ENCODE data around the gene TRIM50. TPM values are rescaled to one million over a fixed set of nuclear protein-coding genes. Genes with fewer than 3 reads are reported as not detected.
"Not testable (repeated sequence)": the region's sequence is repeated elsewhere in the genome, so short reads cannot be mapped to it uniquely, and the experiment has no call there.

TRIM50 gene
- total RNA-seq, 1 experiment from 2014 or later, result not detected

DNA sequence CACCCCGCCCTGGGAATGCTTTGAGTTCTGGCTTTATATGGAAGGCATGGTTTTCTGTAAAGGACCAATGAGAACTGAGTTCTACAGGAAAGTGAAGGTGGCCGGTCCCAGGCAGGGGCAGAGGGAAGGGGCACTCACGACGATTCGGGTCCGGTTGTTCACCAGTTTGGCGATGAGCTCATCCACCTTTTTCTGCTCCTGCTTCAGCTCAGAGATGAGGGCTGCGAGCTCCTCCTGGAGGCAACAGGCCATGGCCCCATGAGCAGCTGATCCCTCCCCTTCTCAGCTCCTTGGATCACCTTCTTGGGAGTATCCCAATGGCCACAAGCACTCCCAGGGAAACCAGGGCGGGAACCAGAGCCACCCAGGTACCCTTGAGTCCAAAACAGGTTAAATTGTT lies 7.9 kb downstream of the TRIM50 start:
- in situ Hi-C loops (cut with HindIII; ENCODE audit: low sequenced_read_pairs); DNase-seq (ENCODE audit: low spot score): not testable (repeated sequence)

DNA sequence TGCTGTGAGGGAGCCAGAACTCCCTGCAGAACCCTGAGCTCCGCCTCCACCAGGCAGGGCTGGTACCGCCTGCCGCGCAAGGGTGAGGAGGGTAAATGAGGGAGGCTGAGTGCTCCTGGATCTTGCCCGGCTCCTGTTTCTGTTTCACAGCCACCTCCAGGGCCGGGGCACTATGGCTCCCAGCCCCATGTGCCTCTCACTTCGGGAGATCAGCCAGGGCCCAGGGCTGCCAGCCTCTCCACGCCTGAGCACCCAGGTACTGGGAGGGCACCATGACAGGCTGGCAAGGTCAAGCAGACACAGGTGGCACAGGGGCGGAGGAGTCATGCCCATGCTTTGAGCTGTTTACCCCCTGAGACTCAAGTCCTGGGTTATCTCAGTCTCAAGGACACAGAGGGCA lies 8.3 kb downstream of the TRIM50 start:
- DNase-seq (ENCODE audit: low spot score); in situ Hi-C loops (cut with HindIII; ENCODE audit: low sequenced_read_pairs): not testable (repeated sequence)

DNA sequence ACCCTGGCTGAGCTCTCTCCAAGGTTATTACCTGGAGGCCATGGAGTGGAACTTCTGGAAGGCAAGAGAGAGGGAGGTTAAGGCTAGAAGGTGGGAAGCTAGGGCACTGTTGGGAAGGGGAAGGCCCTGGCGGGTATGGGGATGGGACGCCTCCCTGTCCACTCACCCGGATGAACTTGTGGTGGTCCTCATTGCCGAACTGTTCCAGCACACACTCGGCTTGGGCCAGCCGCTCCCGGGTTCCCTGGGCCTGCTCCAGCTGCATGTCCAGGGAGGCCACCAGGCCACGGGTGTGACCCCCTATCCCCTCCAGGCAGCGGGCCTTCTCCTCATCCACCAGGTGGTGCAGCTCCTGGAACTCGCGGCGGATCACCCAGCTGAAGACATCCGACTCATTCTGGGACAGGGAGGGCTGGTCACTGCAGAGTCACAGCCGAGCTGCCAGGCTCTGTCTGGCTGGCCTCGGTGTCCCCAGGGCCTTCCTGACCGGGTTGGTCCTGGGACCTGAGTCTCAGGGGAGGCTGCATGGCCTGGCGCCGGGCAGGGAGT lies 9.2 kb downstream of the TRIM50 start:
- in situ Hi-C loops (cut with HindIII; ENCODE audit: low sequenced_read_pairs); DNase-seq (ENCODE audit: low spot score): not testable (repeated sequence)

DNA sequence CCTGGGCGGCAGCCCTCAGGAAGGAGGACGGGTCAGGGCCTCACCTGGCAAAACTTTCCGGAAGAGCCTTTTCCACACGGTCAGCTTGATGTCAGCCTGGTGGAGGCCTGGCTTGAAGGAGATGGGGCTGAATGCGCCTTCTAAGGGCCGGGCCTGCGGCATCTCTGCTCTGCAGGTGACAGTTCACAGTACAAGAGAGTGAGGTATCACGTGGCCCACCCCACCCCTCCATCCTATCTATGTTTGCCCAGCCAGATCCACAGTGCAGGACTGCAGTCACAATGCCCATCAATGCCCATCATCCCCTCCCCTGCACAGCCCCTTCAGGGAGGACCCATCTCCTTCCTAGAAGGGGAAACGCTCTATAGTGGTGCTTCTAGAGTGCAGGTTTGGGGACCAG lies 11.4 kb downstream of the TRIM50 start:
- in situ Hi-C loops (cut with HindIII; ENCODE audit: low sequenced_read_pairs), result no loop called here
- DNase-seq (ENCODE audit: low spot score), result no peak

DNA sequence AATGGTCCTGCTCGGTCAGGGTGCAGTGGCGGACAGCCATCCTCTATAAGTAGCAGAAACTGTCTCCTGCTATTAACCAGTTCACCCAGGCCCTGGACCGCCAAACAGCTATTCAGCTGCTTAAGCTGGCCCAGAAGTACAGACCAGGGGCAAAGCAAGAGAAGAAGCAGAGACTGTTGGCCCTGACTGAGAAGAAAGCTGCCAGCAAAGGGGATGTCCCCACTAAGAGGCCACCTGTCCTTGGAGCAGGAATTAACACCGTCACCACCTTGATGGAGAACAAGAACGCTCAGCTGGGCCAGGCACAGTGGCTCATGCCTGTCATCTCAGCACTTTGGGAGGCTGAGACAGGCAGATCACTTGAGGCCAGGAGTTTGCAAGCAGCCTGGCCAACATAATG lies 13.6 kb downstream of the TRIM50 start:
- peak; percentile 76 for DNase-seq (ENCODE audit: low spot score)
- in situ Hi-C loops (cut with HindIII; ENCODE audit: low sequenced_read_pairs), result no loop called here

DNA sequence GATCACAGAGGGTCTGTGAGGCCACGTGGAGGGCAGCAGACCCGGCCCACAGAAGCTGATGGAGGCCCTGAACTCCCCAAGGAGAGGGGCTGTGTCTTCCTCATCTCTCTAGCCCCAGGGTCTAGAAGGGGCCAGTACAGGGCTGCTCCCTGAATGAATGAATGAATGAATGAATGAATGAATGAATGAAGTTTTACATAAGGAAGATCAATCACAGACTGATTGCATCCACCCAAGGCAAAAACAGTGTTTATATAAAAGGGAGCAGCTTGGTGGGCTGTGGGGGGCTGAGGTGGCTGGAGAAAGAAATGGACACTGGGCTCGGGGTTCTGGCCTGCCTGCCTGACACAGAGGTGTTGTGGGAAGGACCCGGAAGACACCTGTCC lies 14.4 kb downstream of the TRIM50 start:
- no peak for DNase-seq (ENCODE audit: low spot score)
- in situ Hi-C loops (cut with HindIII; ENCODE audit: low sequenced_read_pairs), result no loop called here

DNA sequence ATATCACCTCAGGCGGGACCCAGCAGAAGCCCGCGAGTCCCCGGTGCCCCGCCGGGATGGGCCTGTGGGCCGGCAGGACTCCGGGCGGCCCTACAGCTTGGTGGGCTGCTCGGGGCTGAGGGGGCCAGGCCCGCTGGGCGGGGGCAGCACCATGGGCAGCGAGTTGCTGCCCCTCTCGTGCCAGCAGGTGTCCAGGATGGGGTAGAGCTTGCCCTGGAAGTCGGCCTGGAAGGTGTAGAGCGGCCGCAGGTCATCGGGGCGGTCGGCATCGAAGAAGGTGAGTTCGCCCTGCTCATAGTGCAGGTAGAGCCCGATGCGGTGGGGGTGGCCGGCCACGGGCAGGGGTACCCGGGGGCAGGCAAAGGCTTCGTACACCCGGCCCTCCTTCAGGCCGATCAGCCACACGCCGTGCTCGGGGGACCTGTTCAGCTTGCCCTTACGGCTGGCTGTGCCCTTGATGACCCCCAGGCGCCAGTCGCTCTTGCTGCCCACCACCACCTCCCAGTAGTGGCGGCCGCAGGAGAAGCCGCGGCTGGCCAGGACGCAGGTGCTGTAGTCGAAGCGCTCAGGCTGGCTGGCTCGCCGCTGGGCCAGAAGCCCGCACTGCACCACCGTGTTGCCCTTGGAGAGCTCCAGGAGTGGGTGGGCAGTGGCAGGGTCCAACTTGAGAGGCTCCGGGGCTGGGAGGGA lies 14.9 kb downstream of the TRIM50 start:
- in situ Hi-C loops (cut with HindIII; ENCODE audit: low sequenced_read_pairs), result no loop called here
- no peak for DNase-seq (ENCODE audit: low spot score)

DNA sequence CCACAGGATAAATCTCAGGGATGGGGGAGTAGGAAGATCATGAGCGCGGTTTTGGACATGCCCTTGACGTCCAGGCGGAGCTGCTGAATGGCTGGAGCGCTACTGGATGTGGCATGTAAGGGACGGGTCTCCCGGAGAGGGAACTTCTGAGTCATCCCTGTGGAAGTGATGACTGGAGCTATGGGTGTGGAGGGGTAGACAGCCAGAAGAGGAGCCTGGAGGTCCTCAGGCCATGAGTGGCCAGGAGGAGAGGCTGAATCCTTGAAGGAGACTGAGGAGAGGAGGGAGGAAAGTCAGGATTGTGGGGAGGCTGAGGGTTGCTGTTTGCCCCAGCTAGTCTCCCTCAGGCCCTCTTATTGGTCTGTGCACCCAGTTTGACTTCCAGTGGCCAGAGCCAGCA lies 16.5 kb downstream of the TRIM50 start:
- in situ Hi-C loops (cut with HindIII; ENCODE audit: low sequenced_read_pairs); DNase-seq (ENCODE audit: low spot score): not testable (repeated sequence)

DNA sequence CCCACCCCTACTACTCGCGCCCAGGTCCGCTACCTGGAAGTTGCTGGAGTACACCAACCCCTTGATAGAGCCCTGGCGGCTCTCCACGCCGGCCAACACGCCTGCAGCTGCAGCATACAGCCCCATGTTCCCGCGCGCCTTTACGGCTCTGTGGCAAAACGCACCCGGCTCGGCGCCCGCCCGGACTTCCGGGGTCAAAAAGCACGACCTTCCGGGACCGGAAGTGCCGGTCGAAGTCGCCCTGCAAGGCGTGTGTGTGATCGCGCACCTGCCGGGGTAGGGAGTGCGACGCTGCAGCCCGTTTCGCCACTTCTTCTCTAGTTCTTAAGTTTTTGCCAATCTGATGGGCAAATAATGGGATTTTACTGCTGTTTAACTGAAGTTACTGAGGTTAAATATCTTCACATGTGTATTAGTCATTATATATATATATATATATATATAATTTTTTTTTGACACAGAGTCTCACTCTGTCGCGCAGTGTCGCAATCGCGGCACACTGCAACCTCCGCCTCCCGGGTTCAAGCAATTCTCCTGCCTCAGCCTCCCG lies 19.1 kb downstream of the TRIM50 start, which contains the start of gene NSUN5:
Gene NSUN5, minus strand, starts transcription at position 162 of the 550 bp plus-strand sequence. Its CDS starts 36 bp downstream, at position 126.
- DNase-seq (ENCODE audit: low spot score), result peak; percentile 69
- in situ Hi-C loops (cut with HindIII; ENCODE audit: low sequenced_read_pairs), result no loop called here

DNA sequence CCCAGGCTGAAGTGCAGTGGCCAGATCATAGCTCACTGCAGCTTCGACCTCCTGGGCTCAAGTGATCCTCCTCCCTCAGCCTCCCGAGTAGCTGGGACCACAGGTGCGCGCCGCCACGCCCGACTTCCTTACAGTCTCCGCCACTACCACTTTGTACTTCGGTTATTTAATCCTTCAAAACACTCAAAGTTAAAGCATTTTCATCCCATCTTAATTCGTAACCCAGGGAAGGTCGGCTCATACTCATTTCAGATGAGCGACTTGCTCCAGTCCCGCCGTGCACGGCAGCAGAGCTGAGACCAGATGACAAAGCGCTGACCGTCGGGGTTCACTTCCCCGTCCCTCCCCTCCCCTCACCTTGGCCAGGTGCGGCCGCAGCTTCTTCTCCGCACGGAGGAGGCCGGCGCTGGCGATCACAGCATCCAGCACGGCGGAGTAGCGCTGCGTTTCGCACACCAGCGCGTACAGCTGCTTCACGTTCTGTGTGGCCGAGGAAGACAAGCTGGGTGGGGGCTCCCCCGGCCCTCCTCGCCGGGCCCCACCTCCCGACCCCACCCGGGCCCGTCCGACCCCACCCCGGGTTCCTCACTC lies 19.7 kb downstream of the TRIM50 start:
- in situ Hi-C loops (cut with HindIII; ENCODE audit: low sequenced_read_pairs), result no loop called here
- DNase-seq (ENCODE audit: low spot score), result no peak

DNA sequence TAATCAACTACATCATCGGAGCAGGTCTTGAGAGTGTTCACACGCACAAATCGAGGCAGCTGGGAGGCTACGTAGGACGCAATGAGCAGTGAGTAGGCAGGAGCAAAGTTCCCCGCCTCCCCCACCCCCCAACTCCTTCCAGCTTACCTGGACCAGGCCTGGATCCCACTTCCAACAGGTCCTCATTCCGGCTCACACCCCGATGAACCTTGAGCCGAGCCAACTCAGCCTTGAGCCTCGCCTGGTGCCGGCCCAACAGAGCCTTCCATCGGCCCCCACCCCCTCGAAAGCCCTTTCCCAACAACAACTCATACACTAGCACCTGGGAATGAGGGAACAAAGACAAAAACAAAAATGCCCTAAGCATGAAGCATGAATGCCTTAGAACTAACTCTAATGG lies 20.4 kb downstream of the TRIM50 start:
- DNase-seq (ENCODE audit: low spot score), result no peak
- in situ Hi-C loops (cut with HindIII; ENCODE audit: low sequenced_read_pairs), result no loop called here

DNA sequence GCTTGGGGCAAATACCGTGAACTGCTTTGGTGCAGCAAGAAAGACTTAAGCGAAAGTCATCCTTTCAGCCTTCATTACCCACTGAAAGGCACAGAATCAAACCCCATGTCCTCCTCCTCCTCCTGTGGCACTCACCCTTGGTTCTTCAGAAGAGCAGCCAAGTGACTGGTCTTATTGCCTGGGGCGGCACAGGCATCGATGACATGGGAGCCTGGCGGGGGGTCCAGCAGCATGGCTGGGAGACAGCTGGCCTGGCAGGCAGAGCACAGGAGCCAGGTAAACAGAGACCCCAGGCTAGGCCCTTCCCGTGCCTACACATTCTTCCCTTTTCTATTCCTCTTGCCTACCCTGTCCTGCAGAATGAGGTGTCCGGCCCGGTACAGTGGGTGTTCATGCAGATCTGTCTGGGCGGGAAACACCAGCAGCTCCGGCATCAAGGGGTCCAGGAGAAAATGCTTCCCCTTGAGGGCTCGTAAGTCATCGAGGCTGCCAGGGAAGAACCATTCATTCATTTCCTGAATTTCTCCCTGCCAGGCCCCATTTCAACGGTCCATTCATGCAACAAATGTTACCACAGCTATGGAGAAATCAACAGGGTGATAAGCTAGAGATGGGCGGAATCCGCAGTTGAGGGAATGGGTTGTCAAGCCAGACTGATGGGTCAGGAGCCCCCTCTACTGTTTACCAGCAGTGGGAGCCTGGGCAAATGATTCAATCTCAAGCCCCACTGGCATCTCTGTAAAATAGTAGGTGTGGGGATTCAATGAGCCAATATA lies 23.1 kb downstream of the TRIM50 start:
- in situ Hi-C loops (cut with HindIII; ENCODE audit: low sequenced_read_pairs); DNase-seq (ENCODE audit: low spot score): not testable (repeated sequence)

DNA sequence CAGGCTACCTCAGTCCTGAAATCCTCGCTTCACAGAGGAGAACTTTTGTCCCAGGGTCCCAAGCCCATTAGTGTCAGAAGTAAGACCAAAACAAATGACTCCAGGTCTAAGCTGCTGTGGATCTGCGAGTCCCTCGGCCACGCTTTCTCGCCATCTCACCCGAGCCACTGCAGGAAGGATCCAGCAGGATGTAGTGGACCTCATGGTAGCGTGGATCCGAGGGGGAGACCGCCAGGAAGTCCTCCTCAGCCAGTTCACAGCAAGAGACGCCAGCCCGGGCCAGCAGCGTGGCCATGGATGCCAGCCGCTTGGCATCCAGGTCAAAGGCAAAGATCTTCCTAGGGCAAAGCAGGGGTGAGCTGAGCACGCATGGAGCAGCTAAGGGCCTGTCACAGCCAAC lies 23.8 kb downstream of the TRIM50 start:
- in situ Hi-C loops (cut with HindIII; ENCODE audit: low sequenced_read_pairs), result no loop called here
- no peak for DNase-seq (ENCODE audit: low spot score)

DNA sequence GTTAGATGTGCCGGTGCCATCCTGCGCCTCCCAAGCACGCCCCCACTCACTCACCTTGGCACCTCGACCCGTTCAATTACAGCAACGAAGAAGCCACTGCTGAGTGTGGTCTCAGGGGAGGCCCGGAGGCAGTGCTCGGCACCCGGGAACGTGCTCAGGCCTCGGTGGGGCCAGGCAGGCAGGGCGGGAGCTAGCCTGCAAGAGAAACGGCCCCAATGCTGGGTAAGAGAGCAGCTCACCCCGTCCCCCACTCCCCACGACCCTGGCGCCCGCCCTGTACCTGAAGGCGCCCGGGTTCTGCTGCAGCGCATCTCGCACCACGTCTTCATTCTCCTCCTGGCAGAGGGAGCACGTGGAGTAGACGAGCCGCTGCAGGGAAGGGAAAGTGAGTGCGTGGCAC lies 24.3 kb downstream of the TRIM50 start:
- in situ Hi-C loops (cut with HindIII; ENCODE audit: low sequenced_read_pairs), result no loop called here
- DNase-seq (ENCODE audit: low spot score), result no peak

DNA sequence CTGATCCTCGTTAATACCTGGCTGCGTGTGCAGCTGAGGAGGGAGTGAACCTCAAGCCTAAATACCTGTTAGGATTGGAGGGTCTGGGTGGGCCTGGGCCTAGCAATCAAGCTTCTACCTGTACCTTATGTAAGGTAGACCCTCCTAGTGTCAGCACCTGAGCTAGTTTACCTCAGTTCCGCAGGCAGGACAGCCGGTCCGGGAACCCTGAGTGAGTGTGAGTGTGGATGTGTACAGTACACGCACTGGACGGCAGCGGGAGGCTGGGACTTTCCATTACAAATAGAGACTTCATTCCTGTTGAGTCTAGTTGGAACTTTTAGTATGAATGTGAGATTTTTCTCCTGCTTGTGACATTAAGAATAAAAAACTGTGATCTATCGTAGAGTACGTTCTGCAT lies 25.0 kb downstream of the TRIM50 start:
- DNase-seq (ENCODE audit: low spot score); in situ Hi-C loops (cut with HindIII; ENCODE audit: low sequenced_read_pairs): not testable (repeated sequence)

DNA sequence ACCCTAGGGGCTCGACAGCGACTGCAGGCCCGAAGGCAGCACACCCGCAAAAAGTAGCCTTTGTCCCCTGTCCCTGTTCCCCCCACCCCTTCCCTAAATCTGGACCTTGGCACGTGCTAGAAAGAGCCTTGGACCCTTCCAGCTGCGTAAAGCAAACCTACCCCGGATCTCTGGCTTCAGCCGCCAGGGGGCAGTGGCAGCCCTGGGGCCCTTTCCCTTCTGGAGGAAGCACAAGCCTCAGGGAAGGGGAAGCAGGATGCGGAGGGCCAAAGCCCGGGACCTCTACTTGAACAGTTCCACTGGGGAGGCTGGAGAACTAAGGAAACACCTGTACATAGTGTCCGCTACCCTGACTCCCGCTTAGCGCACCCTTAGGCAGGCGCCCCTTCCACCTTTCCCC lies 26.8 kb downstream of the TRIM50 start:
- DNase-seq (ENCODE audit: low spot score); in situ Hi-C loops (cut with HindIII; ENCODE audit: low sequenced_read_pairs): not testable (repeated sequence)

DNA sequence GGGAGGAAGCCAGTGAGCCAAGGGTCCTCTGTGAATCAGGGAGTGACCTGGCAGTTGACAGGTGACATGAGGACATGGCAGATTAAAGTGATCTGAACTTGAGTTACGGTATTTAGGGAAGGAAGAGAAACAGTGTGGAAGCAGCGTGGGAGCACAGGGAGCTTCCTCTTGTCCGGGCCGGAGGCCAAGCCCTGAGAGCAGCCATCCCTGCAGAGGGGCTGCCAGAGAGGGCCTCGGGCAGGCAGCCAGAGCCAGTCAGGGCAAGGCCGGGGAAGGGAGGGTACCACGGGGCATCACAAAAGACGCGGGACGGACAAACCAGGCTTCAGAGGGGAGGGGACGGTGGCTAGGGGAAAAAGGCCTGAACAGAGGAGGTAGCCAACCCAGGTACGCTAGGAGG lies 28.1 kb downstream of the TRIM50 start:
- DNase-seq (ENCODE audit: low spot score); in situ Hi-C loops (cut with HindIII; ENCODE audit: low sequenced_read_pairs): not testable (repeated sequence)

DNA sequence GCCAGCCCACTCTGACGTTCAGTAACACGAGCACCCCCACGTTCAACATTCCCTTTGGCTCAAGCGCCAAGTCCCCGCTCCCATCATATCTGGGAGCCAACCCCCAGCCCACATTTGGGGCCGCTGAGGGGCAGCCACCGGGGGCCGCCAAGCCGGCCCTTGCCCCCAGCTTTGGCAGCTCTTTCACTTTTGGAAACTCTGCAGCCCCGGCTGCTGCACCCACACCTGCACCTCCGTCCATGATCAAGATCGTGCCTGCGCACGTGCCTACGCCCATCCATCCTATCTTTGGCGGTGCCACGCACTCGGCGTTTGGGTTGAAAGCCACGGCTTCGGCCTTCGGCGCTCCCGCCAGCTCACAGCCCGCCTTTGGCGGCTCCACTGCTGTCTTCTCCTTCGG lies 30.2 kb downstream of the TRIM50 start:
- DNase-seq (ENCODE audit: low spot score); in situ Hi-C loops (cut with HindIII; ENCODE audit: low sequenced_read_pairs): not testable (repeated sequence)

DNA sequence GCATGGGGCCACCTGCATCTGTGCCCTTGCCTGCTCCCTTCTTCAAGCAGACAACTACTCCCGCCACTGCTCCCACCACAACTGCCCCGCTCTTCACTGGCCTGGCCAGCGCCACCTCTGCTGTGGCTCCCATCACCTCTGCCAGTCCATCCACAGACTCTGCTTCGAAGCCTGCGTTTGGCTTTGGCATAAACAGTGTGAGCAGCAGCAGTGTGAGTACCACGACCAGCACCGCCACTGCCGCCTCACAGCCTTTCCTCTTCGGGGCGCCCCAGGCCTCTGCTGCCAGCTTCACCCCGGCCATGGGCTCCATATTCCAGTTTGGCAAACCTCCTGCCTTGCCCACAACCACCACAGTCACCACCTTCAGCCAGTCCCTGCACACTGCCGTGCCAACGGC lies 30.6 kb downstream of the TRIM50 start:
- in situ Hi-C loops (cut with HindIII; ENCODE audit: low sequenced_read_pairs); DNase-seq (ENCODE audit: low spot score): not testable (repeated sequence)

DNA sequence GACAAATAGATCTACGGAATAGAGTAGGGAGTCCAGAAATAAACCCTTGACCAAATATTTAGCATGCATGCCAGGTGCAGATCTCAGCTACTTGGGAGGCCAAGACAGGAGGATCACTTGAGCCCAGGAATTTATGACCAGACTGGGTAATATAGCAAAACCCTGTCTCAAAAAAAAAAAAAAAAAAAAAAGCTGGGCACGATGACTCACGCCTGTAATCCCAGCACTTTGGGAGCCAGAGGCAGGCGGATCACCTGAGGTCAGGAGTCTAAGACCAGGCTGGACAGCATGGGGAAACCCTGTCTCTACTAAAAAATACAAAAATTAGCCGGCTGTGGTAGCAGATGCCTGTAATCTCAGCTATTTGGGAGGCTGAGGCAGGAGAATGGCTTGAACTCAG lies 50.7 kb downstream of the TRIM50 start:
- DNase-seq (ENCODE audit: low spot score); in situ Hi-C loops (cut with HindIII; ENCODE audit: low sequenced_read_pairs): not testable (repeated sequence)

All from G401 (cell line).